ENCODE data around the gene AOPEP. TPM values are rescaled to one million over a fixed set of nuclear protein-coding genes. Genes with fewer than 3 reads are reported as not detected.

AOPEP gene
- total RNA-seq, 2 experiments from 2014 or later, result 13.5 to 17.0 TPM

- Mint-ChIP-seq H3K4me3 (no peak overlapping the region), H3K27ac (no peak overlapping the region), H3K27me3 (no peaks in the 10 kb centered on the region), H3K4me1 (peaks cover 23% of the 10 kb centered on the region), H3K9me3 (no peaks in the 10 kb centered on the region), H3K36me3 (ENCODE audit: low read depth) (peaks cover 27% of the 10 kb centered on the region)
- POLR2A ChIA-PET, result no interaction called here
- DNase-seq, result no peak
- CTCF ChIA-PET, result interaction anchor here (1.0 kb wide), 1 partner anchor 14 kb away, joined by 4 read pairs; no protein-coding TSS in a partner anchor
Observed at GRCh38 chr9:94791435-94791834, 64.9 kb downstream of the AOPEP start.

GRCh38 chr9:94792511-94792910, 66.0 kb downstream of the AOPEP start:
- Mint-ChIP-seq H3K4me3 (no peak overlapping the region), H3K9me3 (no peaks in the 10 kb centered on the region), H3K27me3 (no peaks in the 10 kb centered on the region), H3K4me1 (peaks cover 16% of the 10 kb centered on the region), H3K27ac (no peak overlapping the region), H3K36me3 (ENCODE audit: low read depth) (peaks cover 31% of the 10 kb centered on the region)
- ChIA-PET CTCF (no interaction called here), POLR2A (no interaction called here)
- no peak for DNase-seq

GRCh38 chr9:94794476-94795167, 68.1 kb downstream of the AOPEP start:
- Mint-ChIP-seq H3K9me3 (no peaks in the 10 kb centered on the region), H3K27ac (no peak overlapping the region), H3K27me3 (no peaks in the 10 kb centered on the region), H3K4me1 (peaks cover 14% of the 10 kb centered on the region), H3K36me3 (ENCODE audit: low read depth) (peaks cover 31% of the 10 kb centered on the region), H3K4me3 (no peak overlapping the region)
- ChIA-PET POLR2A (no interaction called here), CTCF (interaction anchor here (1.0 kb wide), 2 partner anchors 9 to 334 kb away, joined by 3 read pairs; no protein-coding TSS in a partner anchor)
- DNase-seq, result no peak

- CTCF ChIA-PET, result no interaction called here
- Mint-ChIP-seq H3K27ac (no peak overlapping the region), H3K4me1 (peaks cover 14% of the 10 kb centered on the region), H3K36me3 (ENCODE audit: low read depth) (peaks cover 47% of the 10 kb centered on the region), H3K9me3 (no peaks in the 10 kb centered on the region), H3K27me3 (no peaks in the 10 kb centered on the region), H3K4me3 (no peak overlapping the region)
- no peak for DNase-seq
- POLR2A ChIA-PET, result no interaction called here
Observed at GRCh38 chr9:94796687-94797086, 70.2 kb downstream of the AOPEP start.

DNA sequence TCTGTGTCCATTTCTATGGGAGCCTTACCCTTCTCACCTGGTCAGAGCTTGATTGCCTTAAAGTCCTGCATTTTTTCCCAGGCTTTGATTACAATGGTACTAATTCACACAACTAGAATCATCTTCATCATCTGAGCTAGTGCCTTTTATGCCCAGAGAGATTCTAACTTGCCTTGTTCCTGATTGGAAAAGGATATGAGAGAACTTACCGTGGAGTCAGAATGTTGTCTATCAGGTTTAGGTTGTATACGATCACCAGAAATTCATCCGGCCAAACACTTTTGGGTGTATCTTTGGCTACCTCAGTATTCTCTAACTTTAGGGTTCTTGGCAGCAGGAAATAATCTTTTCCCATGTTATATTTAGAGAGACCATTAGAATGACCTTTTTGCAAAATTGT, 71.7 kb downstream of the AOPEP start:
- H3K9me3 Mint-ChIP-seq, result no peaks in the 10 kb centered on the region
- DNase-seq, result no peak
- H3K36me3 Mint-ChIP-seq (ENCODE audit: low read depth), result peaks cover 50% of the 10 kb centered on the region
- CTCF ChIA-PET, result no interaction called here
- no peak overlapping the region for H3K4me3 Mint-ChIP-seq
- H3K27me3 Mint-ChIP-seq, result no peaks in the 10 kb centered on the region
- H3K4me1 Mint-ChIP-seq, result peaks cover 22% of the 10 kb centered on the region
- H3K27ac Mint-ChIP-seq, result no peak overlapping the region
- POLR2A ChIA-PET, result interaction anchor here (1.5 kb wide), 1 partner anchor 63 kb away, joined by 3 read pairs; no protein-coding TSS in a partner anchor

GRCh38 chr9:94798708-94799107, 72.2 kb downstream of the AOPEP start:
- CTCF ChIA-PET, result no interaction called here
- POLR2A ChIA-PET, result interaction anchor here (1.5 kb wide), 1 partner anchor 62 kb away, joined by 3 read pairs; no protein-coding TSS in a partner anchor
- H3K4me3 Mint-ChIP-seq, result no peak overlapping the region

GRCh38 chr9:94799578-94800264, 73.2 kb downstream of the AOPEP start:
- no peak for DNase-seq
- Mint-ChIP-seq H3K36me3 (ENCODE audit: low read depth) (peaks cover 39% of the 10 kb centered on the region), H3K4me3 (no peak overlapping the region), H3K9me3 (no peaks in the 10 kb centered on the region), H3K27ac (no peak overlapping the region), H3K27me3 (no peaks in the 10 kb centered on the region), H3K4me1 (peaks cover 24% of the 10 kb centered on the region)
- ChIA-PET CTCF (interaction anchor here (0.6 kb wide), 1 partner anchor 24 kb away, joined by 3 read pairs; no protein-coding TSS in a partner anchor), POLR2A (interaction anchor here (1.5 kb wide), 1 partner anchor 61 kb away, joined by 3 read pairs; no protein-coding TSS in a partner anchor)

More at GRCh38 chr9:94798708-94799107, 72.2 kb downstream of the AOPEP start:
- Mint-ChIP-seq H3K4me1 (peaks cover 27% of the 10 kb centered on the region), H3K9me3 (no peaks in the 10 kb centered on the region), H3K36me3 (ENCODE audit: low read depth) (peaks cover 47% of the 10 kb centered on the region), H3K27ac (no peak overlapping the region), H3K27me3 (no peaks in the 10 kb centered on the region)
- DNase-seq, result no peak

DNA sequence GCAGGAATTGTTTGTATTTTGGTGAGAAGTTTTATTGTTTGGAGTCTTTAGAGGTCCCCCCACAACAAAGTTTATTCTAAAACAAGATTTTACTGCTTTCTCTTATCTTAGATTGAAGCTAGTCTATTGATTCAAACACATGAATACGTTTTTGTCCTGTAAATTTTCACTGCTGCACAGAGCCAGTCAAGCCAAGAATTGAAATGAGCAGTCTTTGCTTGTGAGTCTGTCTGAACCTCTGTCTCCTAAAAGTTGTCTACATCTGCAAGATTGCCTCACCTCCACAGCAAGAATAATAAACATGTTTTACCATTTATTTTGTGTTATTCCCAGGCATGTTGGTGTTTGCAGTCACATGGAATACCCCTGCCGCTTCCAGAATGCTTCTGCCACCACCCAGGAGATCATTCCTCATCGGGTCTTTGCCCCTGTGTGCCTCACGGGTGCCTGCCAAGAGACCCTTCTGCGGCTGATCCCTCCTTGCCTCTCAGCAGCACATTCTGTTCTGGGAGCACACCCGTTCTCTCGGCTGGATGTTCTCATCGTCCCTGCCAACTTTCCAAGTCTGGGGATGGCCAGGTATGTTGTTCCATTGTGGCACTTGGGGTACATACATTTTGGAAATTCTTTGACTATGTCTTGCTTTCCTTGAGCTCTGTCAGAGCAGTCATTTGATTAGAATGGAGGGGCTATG, 74.1 kb downstream of the AOPEP start:
- no peak for DNase-seq
- H3K27ac Mint-ChIP-seq, result no peak overlapping the region
- peaks cover 35% of the 10 kb centered on the region for H3K36me3 Mint-ChIP-seq (ENCODE audit: low read depth)
- CTCF ChIA-PET, result interaction anchor here (1.2 kb wide), 1 partner anchor 17 kb away, joined by 3 read pairs; no protein-coding TSS in a partner anchor
- H3K4me1 Mint-ChIP-seq, result peaks cover 27% of the 10 kb centered on the region
- no peaks in the 10 kb centered on the region for H3K9me3 Mint-ChIP-seq
- POLR2A ChIA-PET, result no interaction called here
- H3K4me3 Mint-ChIP-seq, result no peak overlapping the region
- no peaks in the 10 kb centered on the region for H3K27me3 Mint-ChIP-seq

- peaks cover 29% of the 10 kb centered on the region for H3K4me1 Mint-ChIP-seq
- no peaks in the 10 kb centered on the region for H3K27me3 Mint-ChIP-seq
- no peak for DNase-seq
- H3K4me3 Mint-ChIP-seq, result no peak overlapping the region
- H3K27ac Mint-ChIP-seq, result no peak overlapping the region
- peaks cover 35% of the 10 kb centered on the region for H3K36me3 Mint-ChIP-seq (ENCODE audit: low read depth)
- POLR2A ChIA-PET, result interaction anchor here (0.6 kb wide), 1 partner anchor 611 kb away, joined by 3 read pairs; no protein-coding TSS in a partner anchor
- CTCF ChIA-PET, result interaction anchor here (1.2 kb wide), 1 partner anchor 18 kb away, joined by 3 read pairs; no protein-coding TSS in a partner anchor
- H3K9me3 Mint-ChIP-seq, result no peaks in the 10 kb centered on the region
Observed at GRCh38 chr9:94801234-94801633, 74.7 kb downstream of the AOPEP start.

DNA sequence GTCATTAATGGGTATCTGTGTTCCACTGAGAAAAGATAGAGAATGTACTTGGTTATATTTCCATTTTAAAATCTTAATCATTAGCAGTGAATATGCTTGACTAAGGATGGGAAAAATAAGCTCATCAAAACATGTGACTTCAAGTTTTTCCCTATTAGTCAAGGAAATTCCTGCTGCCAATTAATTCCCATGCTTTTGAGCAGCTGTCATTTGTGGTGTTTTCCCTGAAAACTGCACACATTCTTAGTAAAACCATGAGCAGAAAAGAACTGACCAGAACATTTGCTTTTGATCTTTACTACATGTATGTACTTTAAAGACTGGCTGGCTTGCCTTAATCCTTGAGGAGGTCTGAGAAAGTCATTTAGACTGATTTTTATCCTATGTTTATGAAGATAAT, 75.2 kb downstream of the AOPEP start:
- no peak overlapping the region for H3K4me3 Mint-ChIP-seq
- H3K27ac Mint-ChIP-seq, result no peak overlapping the region
- no peak for DNase-seq
- peaks cover 35% of the 10 kb centered on the region for H3K36me3 Mint-ChIP-seq (ENCODE audit: low read depth)
- ChIA-PET POLR2A (interaction anchor here (0.6 kb wide), 1 partner anchor 611 kb away, joined by 3 read pairs; no protein-coding TSS in a partner anchor), CTCF (interaction anchor here (1.0 to 1.2 kb wide), 2 partner anchors 18 to 65 kb away, joined by 3 read pairs; no protein-coding TSS in a partner anchor)
- H3K4me1 Mint-ChIP-seq, result peaks cover 32% of the 10 kb centered on the region
- no peaks in the 10 kb centered on the region for H3K9me3 Mint-ChIP-seq
- no peaks in the 10 kb centered on the region for H3K27me3 Mint-ChIP-seq

DNA sequence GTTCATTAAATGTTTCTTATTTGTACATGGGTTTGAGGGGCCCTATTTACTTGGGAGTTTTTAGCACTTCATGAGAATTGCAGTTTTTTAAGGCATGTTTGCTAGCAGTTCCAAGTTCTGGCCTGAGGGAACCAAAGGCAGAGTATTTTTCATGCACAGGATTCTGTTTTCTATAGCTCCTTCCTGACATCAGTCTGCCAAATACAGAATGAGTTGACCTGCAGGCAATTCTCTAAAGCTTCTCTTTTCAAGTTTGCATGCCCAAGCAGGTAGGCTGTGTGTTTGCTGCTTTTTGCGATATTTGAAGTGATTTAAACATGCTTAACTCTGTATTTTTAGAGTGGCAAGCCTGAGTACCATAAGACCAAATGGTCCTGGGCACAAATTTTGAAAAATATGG, 75.8 kb downstream of the AOPEP start:
- no peak overlapping the region for H3K4me3 Mint-ChIP-seq
- ChIA-PET CTCF (interaction anchor here (1.0 kb wide), 1 partner anchor 65 kb away, joined by 3 read pairs; no protein-coding TSS in a partner anchor), POLR2A (interaction anchor here (1.2 kb wide), 1 partner anchor 59 kb away, joined by 5 read pairs; no protein-coding TSS in a partner anchor)
- peaks cover 35% of the 10 kb centered on the region for H3K36me3 Mint-ChIP-seq (ENCODE audit: low read depth)
- DNase-seq, result no peak
- no peak overlapping the region for H3K27ac Mint-ChIP-seq
- no peaks in the 10 kb centered on the region for H3K27me3 Mint-ChIP-seq
- H3K4me1 Mint-ChIP-seq, result peaks cover 32% of the 10 kb centered on the region
- no peaks in the 10 kb centered on the region for H3K9me3 Mint-ChIP-seq

DNA sequence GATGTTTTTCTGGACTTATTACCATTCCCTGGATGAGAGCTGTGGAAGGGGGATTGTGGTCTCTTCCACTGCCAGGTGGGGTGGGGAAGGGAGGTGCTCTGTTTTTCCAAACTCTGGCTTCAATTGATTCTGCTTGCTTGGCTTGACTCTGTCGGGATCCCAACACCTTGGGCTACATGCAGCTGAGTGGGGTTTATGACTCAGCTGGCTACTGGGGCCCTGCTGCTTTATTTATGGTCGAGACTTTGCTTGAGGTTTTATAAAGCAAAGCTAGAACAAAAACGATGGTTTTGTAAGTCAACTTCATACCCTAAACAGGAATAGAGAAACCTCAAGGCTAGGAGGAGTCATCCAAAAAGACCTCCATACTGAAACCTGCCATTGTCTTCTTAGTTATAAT, 76.3 kb downstream of the AOPEP start:
- H3K27me3 Mint-ChIP-seq, result no peaks in the 10 kb centered on the region
- peak; percentile 45 for DNase-seq
- H3K36me3 Mint-ChIP-seq (ENCODE audit: low read depth), result peaks cover 41% of the 10 kb centered on the region
- H3K9me3 Mint-ChIP-seq, result no peaks in the 10 kb centered on the region
- peak overlapping the region; percentile 8 for H3K27ac Mint-ChIP-seq
- ChIA-PET POLR2A (interaction anchor here (1.2 to 1.8 kb wide), 2 partner anchors 58 to 98 kb away, joined by 4 to 5 read pairs; no protein-coding TSS in a partner anchor), CTCF (interaction anchor here (1.0 to 1.1 kb wide), 3 partner anchors 64 to 325 kb away, joined by 3 read pairs; no protein-coding TSS in a partner anchor)
- H3K4me3 Mint-ChIP-seq, result no peak overlapping the region
- H3K4me1 Mint-ChIP-seq, result peaks cover 32% of the 10 kb centered on the region

Data from activated CD4-positive, alpha-beta memory T cell treated with anti-CD3 and anti-CD28 coated beads, Interleukin-2, amount 10 ng/mL, durations not matched to agents 7 days and 5 days (primary cell).